Left ventricle myocardium inferior (tissue), 1 donor: ENCODE results near the gene ECT2. TPM values are rescaled to one million over a fixed set of nuclear protein-coding genes. Genes with fewer than 3 reads are reported as not detected.

Source experiments
- DNase-seq: peaks from one replicate; pipeline ENCODE4 v3.0.0-alpha.2; 2020
- H3K27ac ChIP-seq: fragments of 200-600 bp; replicated peaks from 2 replicates; pipeline ENCODE4 v1.8.0; 2021
- H3K27me3 ChIP-seq: fragments of 200-600 bp; 2 replicates; pipeline ENCODE4 v1.8.0; 2021; ENCODE audit warnings: low read depth
- H3K36me3 ChIP-seq: fragments of 200-600 bp; 2 replicates; pipeline ENCODE4 v1.8.0; 2021
- H3K4me1 ChIP-seq: fragments of 200-600 bp; 2 replicates; pipeline ENCODE4 v1.8.0; 2021
- H3K4me3 ChIP-seq: fragments of 200-600 bp; 2 replicates; pipeline ENCODE4 v1.8.0; 2021; ENCODE audit warnings: mild to moderate bottlenecking, moderate library complexity
- H3K9me3 ChIP-seq: fragments of 200-600 bp; replicated peaks from 2 replicates; pipeline ENCODE4 v1.8.0; 2021
- intact Hi-C: fragments of 100-400 bp; cut with micrococcal nuclease; formaldehyde crosslinking; loops from one replicate; pipeline ENCODE4 v1.11.0; 2022
- total RNA-seq: library from RNA; stranded (reverse); fragmentation: NEBNext Ultra II Directional; extraction: Animal tissue kit (Norgen Biotek cat#: 25700); gene quantifications from one replicate; pipeline ENCODE4 v1.2.1, GENCODE V29; 2021
- TF ChIP-seq, protein P1 (sequence below): fragments of 200-600 bp; IDR thresholded peaks from 2 replicates; pipeline ENCODE4 v1.8.0; 2021; ENCODE audit warnings: antibody characterized with exemption, mild to moderate bottlenecking, borderline replicate concordance
- donor health status: DM: no; HTN: yes; CAD: no; lungs with severe emphysema.

ECT2 gene
- total RNA-seq, 1 donor from 2014 or later = 4.8 TPM

GRCh38 chr3:172704001-172704400, 46.5 kb upstream of the ECT2 start:
- DNase-seq = no peak
- no peaks in the 10 kb centered on the region for H3K9me3 ChIP-seq
- H3K36me3 ChIP-seq = peaks cover 3% of the 10 kb centered on the region
- intact Hi-C loops = no loop called here
- peaks cover 85% of the 10 kb centered on the region for H3K4me1 ChIP-seq
- H3K27ac ChIP-seq = peak overlapping the region; percentile 30
- no peaks in the 10 kb centered on the region for H3K27me3 ChIP-seq
- H3K4me3 ChIP-seq = no peak overlapping the region
- TF ChIP-seq, protein P1, sequence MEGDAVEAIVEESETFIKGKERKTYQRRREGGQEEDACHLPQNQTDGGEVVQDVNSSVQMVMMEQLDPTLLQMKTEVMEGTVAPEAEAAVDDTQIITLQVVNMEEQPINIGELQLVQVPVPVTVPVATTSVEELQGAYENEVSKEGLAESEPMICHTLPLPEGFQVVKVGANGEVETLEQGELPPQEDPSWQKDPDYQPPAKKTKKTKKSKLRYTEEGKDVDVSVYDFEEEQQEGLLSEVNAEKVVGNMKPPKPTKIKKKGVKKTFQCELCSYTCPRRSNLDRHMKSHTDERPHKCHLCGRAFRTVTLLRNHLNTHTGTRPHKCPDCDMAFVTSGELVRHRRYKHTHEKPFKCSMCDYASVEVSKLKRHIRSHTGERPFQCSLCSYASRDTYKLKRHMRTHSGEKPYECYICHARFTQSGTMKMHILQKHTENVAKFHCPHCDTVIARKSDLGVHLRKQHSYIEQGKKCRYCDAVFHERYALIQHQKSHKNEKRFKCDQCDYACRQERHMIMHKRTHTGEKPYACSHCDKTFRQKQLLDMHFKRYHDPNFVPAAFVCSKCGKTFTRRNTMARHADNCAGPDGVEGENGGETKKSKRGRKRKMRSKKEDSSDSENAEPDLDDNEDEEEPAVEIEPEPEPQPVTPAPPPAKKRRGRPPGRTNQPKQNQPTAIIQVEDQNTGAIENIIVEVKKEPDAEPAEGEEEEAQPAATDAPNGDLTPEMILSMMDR = no peak

GRCh38 chr3:172705170-172705569, 45.4 kb upstream of the ECT2 start:
- H3K4me3 ChIP-seq = no peak overlapping the region
- H3K36me3 ChIP-seq = peaks cover 3% of the 10 kb centered on the region
- TF ChIP-seq, protein P1 = no peak
- H3K4me1 ChIP-seq = peaks cover 85% of the 10 kb centered on the region
- DNase-seq = no peak
- H3K27me3 ChIP-seq = no peaks in the 10 kb centered on the region
- intact Hi-C loops = no loop called here
- peak overlapping the region; percentile 28 for H3K27ac ChIP-seq
- H3K9me3 ChIP-seq = no peaks in the 10 kb centered on the region

- intact Hi-C loops = no loop called here
- no peak for DNase-seq
- H3K9me3 ChIP-seq = no peaks in the 10 kb centered on the region
- H3K4me3 ChIP-seq = peak overlapping the region; percentile 79
- H3K27me3 ChIP-seq = no peaks in the 10 kb centered on the region
- peaks cover 81% of the 10 kb centered on the region for H3K4me1 ChIP-seq
- peak overlapping the region; percentile 31 for H3K27ac ChIP-seq
- TF ChIP-seq, protein P1 = no peak
- H3K36me3 ChIP-seq = peaks cover 3% of the 10 kb centered on the region
These were observed 43.5 kb upstream of the ECT2 start for GRCh38 chr3:172707030-172707429.

DNA sequence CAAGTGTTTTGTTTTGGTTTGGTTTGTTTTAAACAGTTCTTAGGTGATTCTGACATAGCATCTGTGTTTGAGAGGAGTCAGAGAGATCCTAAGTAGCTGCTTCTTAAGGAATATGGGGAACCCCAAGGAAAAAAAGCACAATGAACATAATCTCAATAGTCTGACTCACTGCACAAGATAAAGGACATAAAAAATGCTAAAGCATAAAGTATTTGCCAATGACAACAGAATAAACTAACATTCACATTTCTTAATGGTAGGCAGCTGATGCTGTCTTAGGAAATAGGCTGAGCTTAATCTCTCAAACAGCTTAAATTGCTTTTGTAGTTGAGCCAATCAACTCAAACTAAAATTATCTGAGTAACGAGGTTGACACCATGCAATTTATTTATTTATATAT, 42.6 kb upstream of the ECT2 start:
- H3K27ac ChIP-seq = peak overlapping the region; percentile 92
- no peaks in the 10 kb centered on the region for H3K36me3 ChIP-seq
- TF ChIP-seq, protein P1 = no peak
- no peaks in the 10 kb centered on the region for H3K9me3 ChIP-seq
- intact Hi-C loops = no loop called here
- DNase-seq = no peak
- H3K4me3 ChIP-seq = peak overlapping the region; percentile 79
- H3K27me3 ChIP-seq = no peaks in the 10 kb centered on the region
- H3K4me1 ChIP-seq = peaks cover 72% of the 10 kb centered on the region

- peak overlapping the region; percentile 79 for H3K4me3 ChIP-seq
- TF ChIP-seq, protein P1 = no peak
- peak overlapping the region; percentile 92 for H3K27ac ChIP-seq
- H3K27me3 ChIP-seq = no peaks in the 10 kb centered on the region
- H3K4me1 ChIP-seq = peaks cover 64% of the 10 kb centered on the region
- DNase-seq = no peak
- H3K9me3 ChIP-seq = no peaks in the 10 kb centered on the region
- no peaks in the 10 kb centered on the region for H3K36me3 ChIP-seq
- intact Hi-C loops = no loop called here
These were observed 41.4 kb upstream of the ECT2 start for GRCh38 chr3:172708921-172709773.
